ENCODE measurements around the gene TEX9.
"Not testable (repeated sequence)": the region's sequence is repeated elsewhere in the genome, so short reads cannot be mapped to it uniquely, and the experiment has no call there.

TEX9 gene

GRCh38 chr15:56367156-56367555 is 1.9 kb downstream of the TEX9 start:
- DNase-seq = no peak

- no peak for DNase-seq
Measured at GRCh38 chr15:56369234-56369633, 4.0 kb downstream of the TEX9 start.

GRCh38 chr15:56371495-56372147 is 6.4 kb downstream of the TEX9 start:
- no peak for DNase-seq

GRCh38 chr15:56374693-56375092 is 9.5 kb downstream of the TEX9 start:
- not testable (repeated sequence) for DNase-seq

GRCh38 chr15:56377822-56378221 is 12.6 kb downstream of the TEX9 start:
- not testable (repeated sequence) for DNase-seq

GRCh38 chr15:56383010-56383409 is 17.8 kb downstream of the TEX9 start:
- no peak for DNase-seq

- DNase-seq = no peak
Measured at GRCh38 chr15:56385908-56386307, 20.7 kb downstream of the TEX9 start.

- DNase-seq = no peak
Measured at GRCh38 chr15:56390739-56391267, 25.6 kb downstream of the TEX9 start.

- no peak for DNase-seq
Measured at GRCh38 chr15:56393277-56393676, 28.1 kb downstream of the TEX9 start.

- DNase-seq = no peak
Measured at GRCh38 chr15:56394909-56395308, 29.7 kb downstream of the TEX9 start.

- not testable (repeated sequence) for DNase-seq
Measured at GRCh38 chr15:56397325-56397724, 32.1 kb downstream of the TEX9 start.

GRCh38 chr15:56399209-56399608 is 34.0 kb downstream of the TEX9 start:
- DNase-seq = not testable (repeated sequence)

- no peak for DNase-seq
Measured at GRCh38 chr15:56410721-56411120, 45.5 kb downstream of the TEX9 start.

- no peak for DNase-seq
Measured at GRCh38 chr15:56411122-56411749, 46.0 kb downstream of the TEX9 start.

- DNase-seq = not testable (repeated sequence)
Measured at GRCh38 chr15:56413114-56413733, 48.0 kb downstream of the TEX9 start.

- no peak for DNase-seq
Measured at GRCh38 chr15:56425276-56425675, 60.0 kb downstream of the TEX9 start.

GRCh38 chr15:56425976-56426375 is 60.8 kb downstream of the TEX9 start:
- no peak for DNase-seq

- no peak for DNase-seq
Measured at GRCh38 chr15:56428821-56429458, 63.7 kb downstream of the TEX9 start.

- DNase-seq = no peak
Measured at GRCh38 chr15:56432304-56432703, 67.1 kb downstream of the TEX9 start.

- no peak for DNase-seq
Measured at GRCh38 chr15:56440214-56440770, 75.1 kb downstream of the TEX9 start.

GRCh38 chr15:56442354-56442753 is 77.1 kb downstream of the TEX9 start:
- DNase-seq = no peak

- no peak for DNase-seq
Measured at GRCh38 chr15:56445746-56446145, 80.5 kb downstream of the TEX9 start.

GRCh38 chr15:56454836-56455235 is 89.6 kb downstream of the TEX9 start:
- no peak for DNase-seq
